Breast epithelium (tissue), 3 donors: Measurements from ENCODE around the gene LSS.

Source experiments
- CTCF ChIP-seq, 3 donors: fragments of 450-650 bp; IDR thresholded peaks; one replicate each; pipeline ENCODE4 v1.5.1; 2016 to 2017; ENCODE audit warnings: antibody characterized with exemption in 3 of 3, mild to moderate bottlenecking in 3 of 3, moderate library complexity in 3 of 3
- POLR2AphosphoS5 ChIP-seq, 3 donors: sonication (generic); formaldehyde crosslinking; IDR thresholded peaks; one replicate each; pipeline ENCODE4 v1.6.1; 2017; ENCODE audit warnings: antibody characterized with exemption in 3 of 3

GRCh38 chr21:46227811-46228344, 696 bp downstream of the LSS start:
- TF ChIP-seq CTCF (IDR thresholded peaks at IDR 0.05) (no peak), POLR2AphosphoS5 (IDR thresholded peaks at IDR 0.05) (no peak)
